ENCODE data around the gene APBA1.

The APBA1 gene

DNA sequence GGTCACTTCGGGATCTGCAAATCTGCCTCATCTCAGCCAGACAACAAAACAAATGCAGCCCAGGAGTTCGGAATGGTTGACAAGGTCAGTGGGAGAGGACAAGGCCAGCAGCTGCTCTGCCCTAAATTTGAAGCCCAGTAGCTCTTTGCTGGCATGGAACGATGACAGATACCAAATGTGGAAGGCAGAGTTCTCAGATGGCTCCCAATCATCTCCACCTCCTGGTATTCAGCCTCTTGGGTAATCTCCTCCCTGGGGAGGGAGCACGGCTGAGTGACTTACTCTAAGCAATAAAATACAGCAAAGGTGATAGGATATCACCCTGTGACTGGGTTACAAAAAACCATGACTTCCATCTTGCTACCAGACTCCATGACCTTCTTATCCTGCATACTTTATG is 174.4 kb downstream of the APBA1 start:
- no peak for DNase-seq (ENCODE audit: extremely low read depth, low read depth)
- TF ChIP-seq, protein P1, sequence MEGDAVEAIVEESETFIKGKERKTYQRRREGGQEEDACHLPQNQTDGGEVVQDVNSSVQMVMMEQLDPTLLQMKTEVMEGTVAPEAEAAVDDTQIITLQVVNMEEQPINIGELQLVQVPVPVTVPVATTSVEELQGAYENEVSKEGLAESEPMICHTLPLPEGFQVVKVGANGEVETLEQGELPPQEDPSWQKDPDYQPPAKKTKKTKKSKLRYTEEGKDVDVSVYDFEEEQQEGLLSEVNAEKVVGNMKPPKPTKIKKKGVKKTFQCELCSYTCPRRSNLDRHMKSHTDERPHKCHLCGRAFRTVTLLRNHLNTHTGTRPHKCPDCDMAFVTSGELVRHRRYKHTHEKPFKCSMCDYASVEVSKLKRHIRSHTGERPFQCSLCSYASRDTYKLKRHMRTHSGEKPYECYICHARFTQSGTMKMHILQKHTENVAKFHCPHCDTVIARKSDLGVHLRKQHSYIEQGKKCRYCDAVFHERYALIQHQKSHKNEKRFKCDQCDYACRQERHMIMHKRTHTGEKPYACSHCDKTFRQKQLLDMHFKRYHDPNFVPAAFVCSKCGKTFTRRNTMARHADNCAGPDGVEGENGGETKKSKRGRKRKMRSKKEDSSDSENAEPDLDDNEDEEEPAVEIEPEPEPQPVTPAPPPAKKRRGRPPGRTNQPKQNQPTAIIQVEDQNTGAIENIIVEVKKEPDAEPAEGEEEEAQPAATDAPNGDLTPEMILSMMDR (IDR thresholded peaks at IDR 0.05; ENCODE audit: low read depth, low read length), result no peak

DNA sequence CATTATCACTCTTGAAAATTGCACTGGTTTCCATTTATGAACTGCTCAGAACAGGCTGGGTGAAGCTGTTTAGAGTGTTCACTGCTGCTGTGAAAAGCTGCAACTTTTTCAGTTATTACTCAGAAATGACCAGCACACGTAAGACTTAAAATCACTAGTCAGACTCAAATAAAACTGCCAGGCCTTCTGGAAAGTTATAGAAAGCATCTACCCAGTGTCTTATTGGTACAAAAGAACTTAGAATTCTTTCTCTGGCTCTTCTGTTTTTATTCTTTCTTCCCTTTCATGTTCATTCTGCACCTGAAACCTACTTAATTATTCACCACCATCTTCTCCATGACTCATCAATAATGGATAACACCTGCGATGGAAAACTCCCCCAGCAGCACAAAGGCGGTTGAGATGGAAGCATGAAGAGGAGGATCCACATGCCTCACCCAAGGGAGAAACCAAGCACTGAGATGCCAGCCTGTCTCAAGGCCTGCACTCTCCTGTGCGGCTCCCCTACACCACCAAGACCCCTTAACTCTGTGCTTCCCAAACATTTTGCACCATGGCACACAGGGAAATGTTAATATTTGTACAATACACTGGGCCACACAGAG is 175.2 kb downstream of the APBA1 start:
- TF ChIP-seq, protein P1 (IDR thresholded peaks at IDR 0.05; ENCODE audit: low read depth, low read length), result no peak
- DNase-seq (ENCODE audit: extremely low read depth, low read depth), result no peak

DNA sequence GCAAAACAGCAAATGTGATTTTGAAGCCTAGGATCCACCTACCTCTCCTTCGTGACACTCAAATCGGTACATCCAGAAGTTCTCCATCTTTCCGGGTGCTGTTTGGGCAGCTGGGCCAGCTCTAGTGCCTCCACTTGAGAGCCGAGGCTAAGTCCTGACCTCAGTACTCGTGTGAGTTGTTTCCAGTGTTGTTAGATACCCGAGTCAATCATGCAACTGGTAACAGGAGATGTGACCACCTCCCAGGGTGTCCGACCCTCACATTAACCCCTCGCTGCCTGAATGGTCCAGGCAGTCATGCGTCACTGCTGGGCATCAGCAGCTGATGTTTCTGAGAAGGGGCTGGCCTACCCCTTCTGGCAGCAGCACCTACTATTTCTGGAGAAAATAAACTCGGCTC is 176.9 kb downstream of the APBA1 start:
- DNase-seq (ENCODE audit: extremely low read depth, low read depth), result no peak
- TF ChIP-seq, protein P1 (IDR thresholded peaks at IDR 0.05; ENCODE audit: low read depth, low read length), result no peak

DNA sequence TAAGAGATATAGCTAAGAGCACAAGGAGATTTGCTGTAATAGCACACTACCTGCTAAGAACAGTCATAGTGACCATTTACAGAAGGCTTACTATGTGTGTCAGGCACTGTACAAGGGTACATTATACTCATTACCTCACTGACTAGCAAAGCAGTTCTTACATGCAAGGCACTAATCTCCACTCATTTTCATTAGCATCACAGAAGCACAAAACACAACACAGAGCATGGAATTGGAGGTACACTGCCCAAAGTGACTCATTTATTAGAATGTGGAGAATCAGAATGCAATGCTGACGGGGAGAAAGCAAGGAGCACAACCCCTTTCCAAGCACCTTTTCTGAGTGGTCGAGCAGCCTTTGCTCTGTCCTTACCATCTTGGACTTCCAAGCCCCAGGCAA is 177.4 kb downstream of the APBA1 start:
- DNase-seq (ENCODE audit: extremely low read depth, low read depth), result no peak
- TF ChIP-seq, protein P1 (IDR thresholded peaks at IDR 0.05; ENCODE audit: low read depth, low read length), result no peak

DNA sequence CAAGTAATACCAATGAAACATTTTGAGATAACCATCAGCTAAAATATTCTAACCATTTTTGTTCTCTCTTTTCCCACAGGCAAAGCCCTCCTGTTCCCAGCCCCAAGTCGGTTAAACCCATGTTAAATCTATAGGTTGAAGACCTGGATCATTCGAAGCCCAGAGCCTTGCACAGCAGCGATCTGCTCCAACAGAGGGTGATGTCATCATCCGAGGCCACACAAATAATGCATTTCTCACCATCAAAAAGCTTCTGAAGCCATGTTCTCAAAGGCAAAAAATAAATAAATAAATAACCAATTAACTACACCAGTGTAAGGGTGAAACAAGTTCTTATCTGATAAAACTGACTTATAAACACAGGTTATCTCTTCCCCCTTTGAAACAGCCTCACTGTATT is 178.0 kb downstream of the APBA1 start:
- TF ChIP-seq, protein P1 (IDR thresholded peaks at IDR 0.05; ENCODE audit: low read depth, low read length), result no peak

DNA sequence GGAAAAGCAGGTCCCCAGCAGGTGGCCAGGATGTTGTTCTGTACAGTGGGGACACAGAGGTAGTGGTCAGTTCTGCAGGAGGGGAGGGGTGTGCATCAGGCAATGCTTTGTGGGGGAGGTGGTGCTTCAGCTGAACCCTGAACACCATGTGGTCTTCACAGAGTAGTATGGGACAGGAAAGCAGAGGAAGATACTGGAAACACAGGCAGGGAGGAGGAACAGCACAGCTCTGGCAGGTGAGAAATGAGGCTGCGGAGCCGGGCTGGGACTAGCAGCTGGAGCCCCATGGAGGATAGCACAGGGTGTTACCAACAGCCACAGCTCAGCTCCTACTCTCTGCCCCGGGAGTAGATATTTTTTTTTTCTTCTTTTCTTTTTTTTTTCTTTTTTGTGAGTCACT is 185.7 kb downstream of the APBA1 start:
- DNase-seq (ENCODE audit: extremely low read depth, low read depth), result no peak
- TF ChIP-seq, protein P1 (IDR thresholded peaks at IDR 0.05; ENCODE audit: low read depth, low read length), result no peak

More for the DNA sequence above, 178.0 kb downstream of the APBA1 start:
- DNase-seq (ENCODE audit: extremely low read depth, low read depth), result no peak

DNA sequence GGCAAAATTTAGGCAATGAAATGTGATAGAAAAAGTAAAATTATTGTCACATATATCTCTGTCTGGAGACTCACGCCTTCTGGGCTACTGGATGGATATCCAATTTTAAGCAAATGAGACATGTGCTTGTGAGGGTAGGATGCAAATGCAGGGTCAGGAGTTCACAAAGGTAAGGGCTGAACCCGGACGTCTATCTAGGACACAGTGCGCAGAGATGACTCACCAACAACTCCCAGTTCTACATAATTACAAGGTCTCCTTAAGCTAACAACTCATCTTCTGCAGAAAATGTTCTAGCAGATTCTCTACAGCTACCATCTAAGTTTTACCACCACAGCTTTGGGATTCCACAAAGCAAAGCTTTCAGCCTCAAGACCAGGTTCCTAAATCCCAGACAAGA is 186.7 kb downstream of the APBA1 start:
- TF ChIP-seq, protein P1 (IDR thresholded peaks at IDR 0.05; ENCODE audit: low read depth, low read length), result no peak
- no peak for DNase-seq (ENCODE audit: extremely low read depth, low read depth)

All from AG09319 (cell line).